ENCODE results near the gene RHOBTB1.

The RHOBTB1 gene

GRCh38 chr10:60877061-60877776 is 66.8 kb downstream of the RHOBTB1 start:
- H3K27ac ChIP-seq, result no peak overlapping the region
- TF ChIP-seq ZFX (IDR thresholded peaks at IDR 0.05), result no peak
- no peak for TF ChIP-seq CTCF (conservative IDR thresholded peaks at IDR 0.05)

- no peak overlapping the region for H3K27ac ChIP-seq
- TF ChIP-seq ZFX (IDR thresholded peaks at IDR 0.05), result no peak
- no peak for TF ChIP-seq CTCF (conservative IDR thresholded peaks at IDR 0.05)
These were observed 70.2 kb downstream of the RHOBTB1 start for GRCh38 chr10:60873758-60874157.

DNA sequence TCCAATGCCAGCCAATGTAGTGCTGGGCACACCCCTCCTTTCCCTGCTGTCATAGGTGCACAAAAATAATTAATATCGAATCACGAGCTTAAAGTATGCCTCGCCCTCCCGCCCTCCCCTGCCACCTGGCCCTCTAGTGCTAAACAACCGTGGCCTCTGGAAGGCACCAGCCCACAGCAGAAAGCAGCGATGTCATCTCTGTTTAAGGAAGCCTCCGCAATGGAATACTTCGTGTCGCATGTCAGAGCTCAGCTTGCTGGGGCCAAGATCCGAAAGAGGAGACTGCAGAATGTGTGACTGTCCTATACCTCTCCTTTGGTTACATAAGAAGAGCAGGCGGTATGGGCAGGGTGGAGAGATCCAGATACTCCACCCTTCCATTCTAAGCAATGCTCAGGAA is 71.5 kb downstream of the RHOBTB1 start:
- no peak for TF ChIP-seq CTCF (conservative IDR thresholded peaks at IDR 0.05)
- no peak for TF ChIP-seq ZFX (IDR thresholded peaks at IDR 0.05)

GRCh38 chr10:60871215-60871614 is 72.8 kb downstream of the RHOBTB1 start:
- TF ChIP-seq CTCF (conservative IDR thresholded peaks at IDR 0.05), result no peak
- no peak for TF ChIP-seq ZFX (IDR thresholded peaks at IDR 0.05)
- no peak overlapping the region for H3K27ac ChIP-seq

More for the DNA sequence above, 71.5 kb downstream of the RHOBTB1 start:
- no peak overlapping the region for H3K27ac ChIP-seq

GRCh38 chr10:60870803-60871202 is 73.2 kb downstream of the RHOBTB1 start:
- no peak overlapping the region for H3K27ac ChIP-seq

DNA sequence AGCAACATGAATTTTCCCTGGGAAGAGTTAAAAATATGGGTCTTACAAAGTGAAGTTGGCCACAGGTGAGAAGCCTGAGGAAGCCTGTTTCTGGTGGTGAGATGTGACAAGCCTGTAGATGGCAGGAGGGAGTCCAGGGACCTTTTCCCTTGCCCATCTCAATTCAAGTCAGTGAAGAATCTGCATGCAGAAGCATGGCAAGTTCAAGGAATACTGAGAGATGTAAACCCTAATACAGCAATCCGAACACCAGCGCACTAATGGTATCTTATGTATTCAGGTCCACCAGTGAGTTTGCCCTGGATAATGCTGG is 73.6 kb downstream of the RHOBTB1 start:
- H3K27ac ChIP-seq, result no peak overlapping the region
- TF ChIP-seq ZFX (IDR thresholded peaks at IDR 0.05) (no peak), CTCF (conservative IDR thresholded peaks at IDR 0.05) (peak; percentile 35)

More at GRCh38 chr10:60870803-60871202, 73.2 kb downstream of the RHOBTB1 start:
- TF ChIP-seq ZFX (IDR thresholded peaks at IDR 0.05) (no peak), CTCF (conservative IDR thresholded peaks at IDR 0.05) (no peak)

DNA sequence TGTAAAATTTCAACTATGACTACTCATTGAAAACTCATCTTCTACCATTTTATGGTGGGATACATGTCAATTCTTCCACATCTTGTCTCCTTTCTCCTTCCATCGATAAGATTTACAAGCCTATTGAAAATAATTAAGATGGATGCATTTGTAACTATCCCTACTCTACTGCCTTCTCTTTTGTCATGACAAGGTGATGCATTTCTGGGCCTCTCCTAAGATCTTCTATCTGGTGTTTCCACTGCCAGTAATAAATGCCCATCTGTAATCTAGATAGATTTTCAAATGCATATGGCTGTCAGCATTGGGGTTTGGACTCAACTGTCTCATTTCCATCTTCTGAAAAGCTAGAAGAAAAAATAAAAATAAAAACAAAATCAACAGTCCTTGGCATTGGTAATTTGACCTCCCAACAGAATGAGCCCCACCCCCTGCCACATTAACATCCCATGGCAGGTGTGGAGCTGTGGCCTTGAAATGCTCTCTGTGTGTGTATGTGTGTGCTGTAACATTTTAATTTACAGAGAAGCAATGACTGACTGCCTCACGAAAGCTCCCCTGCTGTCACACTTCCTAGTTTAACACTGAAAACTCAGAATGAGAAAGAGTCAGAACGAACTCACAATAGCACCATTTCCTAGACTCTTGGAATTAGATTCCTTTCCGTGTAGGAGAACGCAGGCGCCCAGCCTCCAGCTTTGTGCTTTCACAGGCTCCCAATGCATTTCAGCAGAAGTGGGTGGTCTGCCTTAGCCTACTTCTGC is 74.2 kb downstream of the RHOBTB1 start:
- H3K27ac ChIP-seq, result no peak overlapping the region
- no peak for TF ChIP-seq CTCF (conservative IDR thresholded peaks at IDR 0.05)
- TF ChIP-seq ZFX (IDR thresholded peaks at IDR 0.05), result no peak
